A673 (cell line): ENCODE data around the gene C11orf52. TPM values are rescaled to one million over a fixed set of nuclear protein-coding genes. Genes with fewer than 3 reads are reported as not detected.

ENCODE experiments used
- BruUV-seq: library from RNA; stranded (reverse); fragments of 400-500 nt; replicated peaks from 2 replicates; lab custom pipeline; 2021; lab: Mats Ljungman, UMichigan
- CTCF ChIA-PET: fragments of 300-600 bp; sonication (Branson Sonifier 250); formaldehyde crosslinking; loops from one replicate; lab custom pipeline; 2022; ENCODE audit warnings: antibody characterized with exemption; lab: Charles Lee
- POLR2A ChIA-PET: fragments of 300-600 bp; sonication (Branson Sonifier 250); formaldehyde crosslinking; loops from one replicate; lab custom pipeline; 2022; ENCODE audit warnings: antibody characterized with exemption; ENCODE audit not compliant: low non-redundant PET; lab: Charles Lee
- DNase-seq: peaks from one replicate; pipeline ENCODE4 v3.0.0-alpha.2; 2015; ENCODE audit warnings: low spot score
- H3K27ac ChIP-seq: fragments of 200-600 bp; sonication (generic); 2 replicates; pipeline ENCODE4 v1.5.1; 2016; ENCODE audit warnings: mixed run types, low read depth, mild to moderate bottlenecking, mixed read lengths, antibody characterized with exemption, low read length; ENCODE audit not compliant: poor library complexity, severe bottlenecking
- H3K27me3 ChIP-seq: fragments of 200-600 bp; sonication (generic); replicated peaks from 2 replicates; pipeline ENCODE4 v1.6.1; 2017; ENCODE audit warnings: mixed run types, low read depth, mild to moderate bottlenecking, mixed read lengths, antibody characterized with exemption, low read length; ENCODE audit not compliant: insufficient read depth, poor library complexity
- H3K36me3 ChIP-seq: fragments of 200-600 bp; sonication (generic); 2 replicates; pipeline ENCODE4 v1.6.1; 2016; ENCODE audit warnings: mixed run types, mild to moderate bottlenecking, mixed read lengths, antibody characterized with exemption, low read length; ENCODE audit not compliant: insufficient read depth, poor library complexity, severe bottlenecking
- H3K4me1 ChIP-seq: fragments of 200-600 bp; sonication (generic); 2 replicates; pipeline ENCODE4 v1.6.1; 2017; ENCODE audit warnings: mixed run types, mild to moderate bottlenecking, mixed read lengths, antibody characterized with exemption, low read length; ENCODE audit not compliant: insufficient read depth, poor library complexity, severe bottlenecking
- H3K4me3 ChIP-seq: fragments of 200-600 bp; sonication (generic); 2 replicates; pipeline ENCODE4 v1.5.1; 2016; ENCODE audit warnings: low read depth, mixed run types, mild to moderate bottlenecking, mixed read lengths, low read length; ENCODE audit not compliant: poor library complexity, severe bottlenecking
- H3K9me3 ChIP-seq: fragments of 200-600 bp; sonication (generic); 2 replicates; pipeline ENCODE4 v1.6.1; 2016; ENCODE audit warnings: mixed run types, low read depth, mild to moderate bottlenecking, mixed read lengths, antibody characterized with exemption, low read length; ENCODE audit not compliant: poor library complexity, severe bottlenecking
- CTCF ChIP-seq: fragments of 300-800, 200-600 bp; sonication (generic); conservative IDR thresholded peaks from 2 replicates; pipeline ENCODE4 v1.5.1; 2017; ENCODE audit warnings: low read depth, mild to moderate bottlenecking, antibody characterized with exemption, low read length, moderate library complexity, mixed read lengths
- EZH2 ChIP-seq: fragments of 200-600 bp; sonication (generic); IDR thresholded peaks from 2 replicates; pipeline ENCODE4 v1.6.1; 2017; ENCODE audit warnings: borderline replicate concordance, low read depth, mild to moderate bottlenecking, mixed read lengths, antibody characterized with exemption, low read length; ENCODE audit not compliant: poor library complexity, severe bottlenecking
- intact Hi-C: fragments of 100-400 bp; cut with micrococcal nuclease; formaldehyde crosslinking; loops from one replicate; pipeline ENCODE4 v1.10.0; 2022; ENCODE audit not compliant: unreplicated experiment
- total RNA-seq: library from RNA; stranded (reverse); gene quantifications from 2 replicates; pipeline ENCODE4 v1.2.3, GENCODE V29; 2021

The C11orf52 gene
- total RNA-seq, 1 experiment from 2014 or later, result 1.4 TPM

DNA sequence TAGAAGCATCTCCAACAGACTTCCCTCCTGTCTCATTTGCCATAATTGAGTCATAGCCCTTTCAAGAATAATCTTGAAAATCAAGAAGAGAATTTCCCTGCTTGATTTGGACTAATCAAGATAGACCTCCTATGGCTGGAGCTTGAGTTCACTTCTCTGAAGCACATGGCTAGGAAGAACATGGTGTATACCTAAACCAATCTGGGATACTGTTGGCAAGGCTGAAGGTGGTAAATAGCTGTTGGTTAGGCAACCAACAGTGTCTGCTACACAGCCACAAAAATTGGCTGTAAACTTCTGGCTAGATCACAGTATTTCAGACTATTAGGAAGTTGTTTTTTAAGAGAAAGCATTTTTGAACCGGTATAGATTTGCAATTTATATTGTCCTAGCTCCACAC, 12.0 kb upstream of the C11orf52 start:
- H3K27ac ChIP-seq, result no peak overlapping the region
- no peaks in the 10 kb centered on the region for H3K4me1 ChIP-seq
- H3K4me3 ChIP-seq, result no peak overlapping the region
- intact Hi-C loops, result no loop called here
- CTCF ChIA-PET, result no interaction called here
- no peak for DNase-seq
- no peaks in the 10 kb centered on the region for H3K36me3 ChIP-seq
- POLR2A ChIA-PET, result no interaction called here
- H3K27me3 ChIP-seq, result no peaks in the 10 kb centered on the region
- TF ChIP-seq EZH2, result no peak
- TF ChIP-seq CTCF, result no peak
- H3K9me3 ChIP-seq, result no peaks in the 10 kb centered on the region
- no TSS peak for BruUV-seq

DNA sequence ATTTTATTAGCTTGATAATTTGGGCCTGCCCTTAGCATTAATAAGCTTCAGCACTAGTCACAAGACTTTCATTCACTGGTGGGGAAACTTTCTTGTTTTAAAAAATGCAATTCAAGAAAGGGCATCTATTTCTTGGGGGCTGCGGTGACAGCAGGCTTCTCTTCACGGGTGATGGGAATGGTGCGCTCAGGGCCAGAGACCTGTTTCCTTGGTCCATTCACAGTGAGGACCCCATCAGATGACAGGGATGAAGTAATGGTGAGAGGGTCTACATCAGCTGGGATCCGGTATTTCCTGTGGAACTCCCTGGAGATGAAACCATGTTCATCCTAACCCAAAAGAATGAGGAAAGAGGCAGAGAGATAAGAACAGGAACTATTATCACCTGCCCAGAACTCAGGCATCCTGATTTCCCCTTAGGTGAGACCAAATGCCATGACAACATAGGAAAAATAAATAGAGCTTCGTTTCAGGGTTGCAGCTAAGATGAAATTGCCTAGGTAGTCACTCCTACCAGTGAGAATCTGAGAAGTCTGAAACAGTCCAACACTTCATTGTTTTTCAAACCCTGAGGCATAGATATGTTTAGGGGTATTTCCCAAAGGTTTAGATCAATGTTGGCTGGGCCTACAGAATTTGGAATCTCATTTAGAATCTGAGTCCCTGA, 9.9 kb upstream of the C11orf52 start:
- Histone ChIP-seq H3K4me3 (no peak overlapping the region), H3K4me1 (no peaks in the 10 kb centered on the region), H3K9me3 (no peaks in the 10 kb centered on the region), H3K27me3 (no peaks in the 10 kb centered on the region), H3K36me3 (no peaks in the 10 kb centered on the region), H3K27ac (no peak overlapping the region)
- DNase-seq, result no peak
- CTCF ChIA-PET, result interaction anchor here (0.5 kb wide), 1 partner anchor 23 kb away, joined by 5 read pairs; no protein-coding TSS in a partner anchor
- TF ChIP-seq CTCF (no peak), EZH2 (no peak)
- BruUV-seq, result no TSS peak
- intact Hi-C loops, result no loop called here
- POLR2A ChIA-PET, result no interaction called here

DNA sequence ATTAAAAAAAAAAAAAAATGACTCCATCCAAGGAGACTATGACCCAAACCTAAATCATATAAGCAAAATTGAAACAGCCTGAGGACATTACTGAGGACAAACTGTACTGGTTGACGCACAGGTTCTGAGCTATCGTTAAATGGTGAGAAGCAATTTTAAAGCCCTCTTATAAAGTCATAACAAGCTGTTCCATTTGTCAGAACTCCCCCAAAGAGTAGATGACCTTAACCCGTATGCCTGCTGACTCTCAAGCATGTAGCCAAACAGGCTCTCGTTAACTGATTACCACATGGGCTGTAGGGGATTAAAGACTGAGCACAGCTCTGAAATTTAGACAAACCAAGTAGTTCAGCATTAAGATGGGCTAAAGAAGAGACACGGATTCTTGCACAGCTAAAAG, 9.3 kb upstream of the C11orf52 start:
- intact Hi-C loops, result no loop called here
- no peak for DNase-seq
- no peaks in the 10 kb centered on the region for H3K27me3 ChIP-seq
- peaks cover 4% of the 10 kb centered on the region for H3K4me1 ChIP-seq
- no peaks in the 10 kb centered on the region for H3K9me3 ChIP-seq
- no peak overlapping the region for H3K4me3 ChIP-seq
- ChIA-PET POLR2A (no interaction called here), CTCF (interaction anchor here (0.5 kb wide), 1 partner anchor 23 kb away, joined by 5 read pairs; no protein-coding TSS in a partner anchor)
- H3K36me3 ChIP-seq, result no peaks in the 10 kb centered on the region
- TF ChIP-seq EZH2, result no peak
- no peak for TF ChIP-seq CTCF
- no peak overlapping the region for H3K27ac ChIP-seq
- BruUV-seq, result no TSS peak
